Stimulated activated CD4-positive, alpha-beta T cell treated with anti-CD3 and anti-CD28 coated beads, Interleukin-1b, Interleukin-23, amount 100 ng/mL, for 1 hour (primary cell): Measurements from ENCODE around the gene SLC45A2.
"Not testable (repeated sequence)": the region's sequence is repeated elsewhere in the genome, so short reads cannot be mapped to it uniquely, and the experiment has no call there.

ENCODE experiments used
- DNase-seq, 2 donors: peaks; one replicate each; pipeline ENCODE4 v3.0.0-alpha.2; 2020; ENCODE audit warnings: low read depth in 2 of 2

The SLC45A2 gene, protein sequence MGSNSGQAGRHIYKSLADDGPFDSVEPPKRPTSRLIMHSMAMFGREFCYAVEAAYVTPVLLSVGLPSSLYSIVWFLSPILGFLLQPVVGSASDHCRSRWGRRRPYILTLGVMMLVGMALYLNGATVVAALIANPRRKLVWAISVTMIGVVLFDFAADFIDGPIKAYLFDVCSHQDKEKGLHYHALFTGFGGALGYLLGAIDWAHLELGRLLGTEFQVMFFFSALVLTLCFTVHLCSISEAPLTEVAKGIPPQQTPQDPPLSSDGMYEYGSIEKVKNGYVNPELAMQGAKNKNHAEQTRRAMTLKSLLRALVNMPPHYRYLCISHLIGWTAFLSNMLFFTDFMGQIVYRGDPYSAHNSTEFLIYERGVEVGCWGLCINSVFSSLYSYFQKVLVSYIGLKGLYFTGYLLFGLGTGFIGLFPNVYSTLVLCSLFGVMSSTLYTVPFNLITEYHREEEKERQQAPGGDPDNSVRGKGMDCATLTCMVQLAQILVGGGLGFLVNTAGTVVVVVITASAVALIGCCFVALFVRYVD

DNA sequence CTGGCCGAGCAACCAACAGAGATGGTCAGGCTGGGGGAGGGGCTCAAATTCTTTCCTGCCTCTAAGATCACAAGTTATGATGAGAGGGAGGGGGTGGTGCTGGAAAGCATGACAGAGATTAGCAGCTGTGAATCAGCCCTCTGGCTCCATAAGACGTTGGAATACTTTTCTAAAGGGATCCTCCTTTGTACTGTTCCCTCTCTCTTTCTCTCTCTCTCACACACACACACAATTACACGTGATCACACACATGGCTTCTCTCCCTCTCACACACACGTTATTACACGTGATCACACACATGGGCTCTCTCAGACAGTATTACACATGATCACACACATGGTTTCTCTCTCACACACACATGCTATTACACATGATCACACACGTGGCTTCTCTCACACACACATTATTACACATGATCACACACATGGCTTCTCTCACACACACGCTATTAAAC is at the start of gene SLC45A2:
TSS of gene SLC45A2 (minus strand) at position 23 of the 454 bp plus-strand sequence. CDS start 110 bp downstream, outside the sequence.
- DNase-seq, result no peak

DNA sequence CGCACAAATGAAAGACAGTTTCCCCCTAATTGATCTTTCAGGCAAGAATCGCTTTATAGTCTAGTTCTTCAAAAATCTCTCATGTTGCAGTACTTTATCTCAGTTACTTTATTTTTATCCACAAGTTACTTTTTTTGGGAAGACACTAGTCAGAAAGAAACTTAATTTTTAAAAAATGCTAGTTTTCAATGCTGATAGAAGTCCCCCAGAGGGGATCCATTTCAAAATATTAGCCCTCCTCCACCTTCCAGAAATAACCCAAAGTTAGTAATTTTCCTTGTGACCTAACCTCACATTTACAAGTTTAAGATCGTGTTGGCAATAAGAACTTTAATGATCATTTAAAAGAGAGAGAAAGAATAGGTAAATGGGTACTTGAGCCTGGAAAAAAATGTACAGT is 47.5 kb upstream of the SLC45A2 start:
- DNase-seq, result no peak

DNA sequence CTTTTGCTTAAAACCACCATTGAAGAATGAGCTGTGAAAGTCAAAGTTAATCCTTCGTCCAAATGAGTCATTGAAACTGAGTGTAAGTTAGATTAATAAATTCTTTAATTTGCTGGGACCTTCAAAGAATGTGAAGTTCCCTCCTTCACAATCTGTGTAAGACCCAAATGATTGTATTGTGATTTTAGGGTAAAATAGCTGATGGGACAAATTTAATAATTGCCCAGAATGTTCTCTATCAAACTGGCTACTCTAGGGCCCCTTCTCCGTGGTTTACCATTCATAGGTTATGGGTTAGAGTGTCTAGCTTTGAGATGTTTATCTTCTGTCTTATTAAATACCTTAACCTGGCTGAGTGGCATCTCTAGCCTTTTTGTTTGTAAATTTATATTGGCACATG is 46.6 kb upstream of the SLC45A2 start:
- no peak for DNase-seq

DNA sequence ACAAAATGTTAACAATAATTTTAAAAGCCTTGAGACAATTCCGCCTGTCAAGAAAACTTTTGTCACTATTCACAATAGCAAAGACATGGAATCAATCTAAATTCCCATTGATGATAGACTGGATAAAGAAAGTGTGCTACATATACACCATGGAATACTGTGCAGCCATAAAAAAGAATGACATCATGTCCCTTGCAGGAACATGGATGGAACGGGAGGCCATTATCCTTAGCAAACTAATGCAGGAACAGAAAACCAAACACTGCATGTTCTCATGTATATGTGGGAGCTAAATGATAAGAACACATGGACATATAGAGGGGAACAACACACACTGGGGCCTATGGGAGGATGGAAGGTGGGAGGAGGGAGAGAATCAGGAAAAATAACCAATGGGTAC is 46.1 kb upstream of the SLC45A2 start:
- not testable (repeated sequence) for DNase-seq

DNA sequence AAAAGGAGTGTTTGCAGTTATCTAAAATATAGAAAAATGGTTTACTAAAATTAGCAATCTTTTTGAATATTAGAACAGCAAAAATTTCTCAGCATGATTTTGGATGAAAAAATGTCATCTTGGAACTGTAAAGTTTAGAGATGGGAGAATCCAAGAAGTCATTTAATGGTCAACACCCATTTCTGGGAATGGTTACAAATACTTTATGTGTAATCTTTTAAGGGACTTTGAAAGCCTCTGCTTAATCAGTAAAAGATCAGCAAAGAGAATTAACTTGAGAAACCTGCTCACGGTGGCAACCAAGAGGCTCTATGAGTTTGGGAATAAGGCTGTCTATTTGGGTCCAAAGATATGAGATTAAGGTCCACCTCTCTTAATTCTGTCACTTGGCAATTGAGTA is 45.6 kb upstream of the SLC45A2 start:
- no peak for DNase-seq

DNA sequence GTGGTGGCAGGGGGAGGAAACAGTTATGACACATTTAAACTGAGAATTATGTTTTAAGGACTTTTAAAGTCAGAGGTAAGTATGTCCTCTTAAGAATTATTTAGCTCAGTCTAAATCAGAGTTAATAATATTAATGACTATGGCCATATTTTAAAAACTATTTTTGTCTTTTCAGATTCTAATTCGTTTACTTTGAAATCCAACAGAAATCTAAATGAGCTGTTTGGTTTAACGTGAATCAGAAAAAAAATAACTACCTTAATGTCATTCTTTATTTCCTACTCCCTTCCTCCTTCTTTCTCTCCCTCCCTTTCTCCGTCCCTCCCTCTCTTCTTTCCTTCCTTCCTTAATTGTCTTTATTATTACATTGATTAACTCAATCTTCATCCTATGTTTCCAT is 43.9 kb upstream of the SLC45A2 start:
- no peak for DNase-seq

DNA sequence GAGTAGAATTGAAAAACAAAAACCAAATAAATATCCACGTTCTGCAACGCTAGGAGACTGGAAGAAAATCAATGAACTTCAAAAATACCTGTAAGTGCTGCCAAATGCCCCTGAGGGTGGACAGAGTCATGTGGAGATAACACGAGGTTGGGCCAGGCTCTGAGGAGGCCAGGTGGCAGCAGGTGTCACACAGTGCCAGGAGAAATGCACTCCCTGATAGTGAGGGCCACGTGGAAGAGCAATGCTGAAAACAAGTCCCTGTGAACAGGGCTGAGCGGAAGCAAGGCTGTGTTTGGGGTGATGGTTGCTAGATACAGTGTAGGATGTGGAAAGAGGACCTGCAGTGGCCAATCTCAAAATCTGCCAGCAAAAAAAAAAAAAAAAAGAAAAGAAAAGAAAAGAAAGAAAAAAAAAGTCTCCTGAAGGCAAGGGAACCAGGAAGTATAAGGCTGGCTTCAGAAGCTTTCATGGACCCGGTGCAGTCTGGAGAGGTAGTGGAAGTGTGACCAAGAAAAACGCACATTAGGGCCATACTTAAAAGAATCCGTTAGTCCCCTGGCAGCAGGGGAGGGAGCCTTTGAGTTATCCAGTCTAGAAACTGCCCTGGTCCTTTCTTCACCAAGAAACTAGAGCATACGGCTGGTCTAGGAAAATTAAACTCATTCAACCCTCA is 41.7 kb upstream of the SLC45A2 start:
- no peak for DNase-seq

DNA sequence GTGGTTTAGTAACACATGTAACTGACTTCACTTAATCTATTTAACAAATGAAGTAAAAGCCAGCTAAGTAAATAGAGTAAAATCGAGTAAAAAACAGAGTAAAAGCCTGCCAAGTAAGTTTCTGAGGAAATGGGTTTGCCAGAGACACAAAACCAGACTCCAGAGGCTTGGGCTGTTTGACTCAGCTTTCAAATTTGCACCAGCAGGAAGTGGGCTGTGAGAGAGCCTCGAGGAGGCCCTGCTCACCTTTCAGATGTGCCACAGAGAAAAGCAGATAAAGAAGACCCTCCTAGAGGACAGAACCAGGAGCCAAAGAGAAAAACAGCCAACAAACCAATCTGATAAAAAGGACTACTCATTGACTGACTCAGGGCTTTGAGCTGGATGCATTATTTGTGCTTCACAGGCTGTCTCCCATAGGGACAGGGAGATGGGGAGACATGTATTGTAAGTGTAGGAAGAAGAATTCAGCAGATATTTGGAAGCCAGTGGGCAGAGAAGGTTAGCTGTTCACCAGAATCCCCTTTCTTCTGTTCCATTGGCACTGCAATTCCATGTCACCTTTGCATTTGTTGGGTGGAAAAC is 37.7 kb upstream of the SLC45A2 start:
- no peak for DNase-seq

DNA sequence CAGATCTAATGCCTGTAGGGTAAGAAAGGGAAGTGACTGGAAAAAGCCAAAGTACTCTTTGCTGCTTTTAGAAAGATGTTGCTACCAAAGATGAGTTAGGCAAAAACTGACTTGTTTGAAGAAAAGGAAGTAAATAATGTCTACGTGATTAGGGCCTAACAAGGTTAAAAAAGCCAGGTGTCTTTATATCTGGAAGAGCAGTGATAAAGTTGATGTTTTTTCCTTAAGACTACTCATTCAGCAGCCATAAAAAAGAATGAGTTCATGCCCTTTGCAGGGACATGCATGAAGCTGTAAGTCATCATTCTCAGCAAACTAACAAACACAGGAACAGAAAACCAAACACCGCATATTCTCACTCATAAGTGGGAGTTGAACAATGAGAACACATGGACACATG is 36.8 kb upstream of the SLC45A2 start:
- DNase-seq, result no peak

DNA sequence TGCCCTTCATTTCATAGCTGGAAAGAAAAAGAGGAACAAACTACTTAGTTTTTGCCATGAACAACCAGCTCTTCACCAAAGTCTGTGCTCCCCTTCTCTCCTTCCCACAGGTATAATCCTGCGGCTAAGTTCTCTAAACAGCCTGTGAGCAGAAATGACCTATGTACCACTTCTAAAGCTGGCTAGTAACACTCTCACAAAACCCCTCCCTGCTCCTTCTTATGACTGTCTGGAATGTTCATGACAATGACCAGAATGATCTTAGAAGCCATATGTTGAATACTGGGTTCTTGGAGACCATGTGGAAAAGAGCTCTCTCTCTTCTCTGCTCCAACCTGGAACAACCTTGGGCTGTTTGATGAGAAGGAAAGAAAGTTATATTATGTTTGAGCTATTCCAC is 36.2 kb upstream of the SLC45A2 start:
- no peak for DNase-seq

DNA sequence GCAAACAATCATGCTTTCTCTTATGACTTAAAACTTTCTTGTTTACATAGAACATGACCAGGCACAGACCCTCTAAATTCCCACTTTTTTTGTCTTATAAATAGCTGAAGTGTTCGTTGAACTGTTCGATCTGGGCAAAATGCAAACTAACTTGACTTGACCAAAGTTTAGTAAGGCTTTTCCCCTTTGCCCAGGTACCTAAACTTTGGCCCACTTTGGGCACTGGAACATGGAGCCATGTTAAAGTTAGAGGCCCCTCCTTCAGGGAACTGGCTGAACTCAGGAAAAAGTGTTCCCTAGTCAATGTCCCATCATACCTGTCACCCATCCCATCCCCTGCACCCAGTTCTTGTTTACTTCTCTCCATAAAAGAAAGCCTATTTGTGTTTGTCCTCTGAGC is 32.8 kb upstream of the SLC45A2 start:
- DNase-seq, result no peak

DNA sequence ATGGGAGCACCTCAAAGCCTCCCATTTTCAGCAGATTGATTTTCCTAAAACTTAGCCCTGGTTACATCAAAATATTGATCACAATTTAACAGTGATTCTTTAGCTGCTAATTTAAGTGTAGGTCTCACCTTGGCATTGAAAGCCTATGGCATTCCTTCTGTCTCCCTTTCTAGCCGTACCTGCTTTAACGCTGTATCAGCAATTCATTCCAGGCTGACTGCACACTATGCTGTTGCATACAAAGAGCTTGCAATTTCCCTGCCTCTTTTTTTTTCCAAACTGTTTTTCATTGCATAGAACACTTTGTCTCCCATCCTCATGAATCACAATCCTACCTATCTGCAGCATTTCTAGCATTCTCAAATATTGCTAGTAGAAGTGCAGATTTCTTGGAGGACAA is 32.3 kb upstream of the SLC45A2 start:
- no peak for DNase-seq

DNA sequence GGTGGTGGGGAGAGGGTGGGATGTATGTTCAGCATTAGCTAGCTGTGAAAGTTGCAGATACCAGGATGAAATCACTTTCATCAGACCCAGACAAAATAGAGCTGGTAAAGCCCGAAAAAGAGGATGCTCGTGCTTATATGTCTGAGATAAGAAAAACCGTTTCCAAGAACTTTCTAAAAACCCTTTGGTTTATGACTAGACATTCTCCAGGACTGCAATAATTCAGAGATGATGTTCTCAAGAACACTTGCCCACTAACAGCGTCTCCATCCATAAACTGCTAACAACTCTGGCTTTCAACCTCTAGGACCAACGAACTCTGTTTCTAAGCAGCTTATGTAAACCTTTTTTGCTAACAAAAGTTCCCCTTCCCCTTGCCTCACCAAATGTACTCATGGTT is 31.7 kb upstream of the SLC45A2 start:
- DNase-seq, result no peak

DNA sequence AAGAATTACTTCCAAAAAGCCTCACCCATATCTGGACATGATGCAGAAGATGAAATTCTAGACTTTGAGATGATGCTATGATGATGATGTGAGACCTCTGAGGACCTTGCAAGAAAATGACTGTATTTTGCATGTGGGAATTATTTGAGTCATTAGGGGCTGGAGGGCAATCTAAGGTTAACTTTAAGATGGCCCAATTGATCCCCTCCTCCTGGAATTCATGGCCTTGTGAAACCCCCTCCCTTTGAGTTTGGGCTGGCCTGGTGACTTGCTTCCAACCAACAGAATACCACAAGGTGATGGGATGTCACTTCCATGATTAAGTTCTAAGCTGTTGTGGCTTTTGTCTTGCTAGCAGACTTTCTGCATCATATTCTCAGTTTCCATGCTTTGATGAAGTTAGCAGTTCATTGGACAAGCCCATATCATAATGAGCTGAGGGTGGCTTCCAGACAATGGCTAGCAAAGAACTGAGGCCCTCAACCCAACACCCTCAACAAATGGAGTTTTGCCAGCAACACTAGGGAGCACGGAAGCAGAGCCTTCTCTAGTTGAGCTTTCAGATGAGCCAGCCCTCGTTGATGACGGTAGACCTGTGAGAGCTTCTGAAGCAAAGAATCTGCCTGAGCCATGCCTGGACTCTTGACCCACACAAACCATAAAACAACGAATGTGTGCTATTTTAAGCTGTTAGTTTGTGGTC is 30.8 kb upstream of the SLC45A2 start:
- no peak for DNase-seq

DNA sequence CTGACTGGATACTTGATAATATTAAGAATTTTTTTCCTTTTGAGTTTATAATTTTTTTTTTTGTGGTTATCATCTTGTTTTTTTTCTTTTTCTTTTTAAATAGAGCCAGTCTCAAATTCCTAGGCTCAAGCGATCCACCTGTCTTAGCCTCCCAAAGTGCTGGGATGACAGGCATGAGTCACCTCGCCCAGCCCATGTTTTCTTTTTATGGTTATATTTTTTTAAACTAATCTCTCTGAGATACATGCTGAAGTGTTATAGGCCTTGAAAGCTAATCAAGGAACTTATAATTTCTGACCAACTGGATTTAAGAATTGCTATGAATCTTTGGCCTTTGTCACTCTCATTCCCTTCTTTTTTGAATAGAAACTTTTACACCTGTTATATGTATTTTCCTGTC is 30.1 kb upstream of the SLC45A2 start:
- DNase-seq, result no peak

DNA sequence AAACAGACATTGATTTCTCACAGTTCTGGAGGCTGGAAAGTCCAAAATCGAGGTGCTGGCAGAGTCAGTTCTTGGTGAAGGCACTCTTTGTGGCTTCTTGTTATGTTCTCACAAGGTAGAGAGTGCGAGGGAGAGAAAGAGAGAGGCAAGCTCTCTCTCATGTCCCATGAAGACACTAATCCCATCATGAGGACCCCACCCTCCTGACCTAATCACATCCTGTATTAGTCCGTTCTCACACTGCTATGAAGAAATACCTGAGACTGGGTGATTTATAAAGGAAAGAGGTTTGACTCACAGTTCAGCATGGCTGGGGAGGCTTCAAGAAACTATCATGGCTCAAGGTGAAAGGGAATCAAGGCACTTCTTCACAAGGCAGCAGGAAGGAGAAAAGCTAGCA is 29.1 kb upstream of the SLC45A2 start:
- DNase-seq, result no peak

DNA sequence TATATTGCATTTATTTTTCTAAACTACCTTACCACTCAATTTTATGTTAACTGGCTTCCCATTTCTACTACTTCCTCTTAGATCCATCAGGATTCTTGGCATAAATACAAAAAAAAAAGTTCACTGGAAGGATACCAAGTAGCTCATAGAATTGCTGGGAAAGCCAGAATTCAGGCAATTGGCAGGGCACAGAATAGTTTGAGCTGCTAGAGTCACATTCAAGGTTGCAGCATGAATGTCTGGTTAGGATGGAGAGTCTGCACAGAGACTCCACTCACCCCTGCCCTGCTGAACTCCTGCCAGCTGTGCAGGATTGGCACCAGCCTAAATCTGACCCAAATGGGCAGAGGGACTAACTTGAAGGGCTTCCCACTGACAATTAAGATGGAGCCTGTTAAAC is 28.3 kb upstream of the SLC45A2 start:
- DNase-seq, result no peak

DNA sequence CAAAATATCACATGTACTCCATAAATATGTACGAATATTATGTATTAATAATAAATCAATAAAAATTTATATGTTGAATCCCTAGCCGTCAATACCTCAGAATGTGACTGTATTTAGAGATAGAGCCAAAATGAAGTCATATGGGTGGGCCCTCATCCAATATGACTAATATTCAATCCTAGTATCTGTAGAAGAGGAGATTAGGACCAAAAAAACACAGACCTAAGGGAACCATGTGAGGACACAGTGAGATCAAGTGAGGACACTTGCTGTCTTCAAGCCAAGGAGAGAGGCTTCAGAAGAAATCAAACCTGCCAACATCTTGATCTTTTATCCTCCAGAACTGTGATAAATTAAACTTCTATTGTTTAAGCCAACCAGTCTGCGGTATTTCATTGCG is 27.0 kb upstream of the SLC45A2 start:
- no peak for DNase-seq

DNA sequence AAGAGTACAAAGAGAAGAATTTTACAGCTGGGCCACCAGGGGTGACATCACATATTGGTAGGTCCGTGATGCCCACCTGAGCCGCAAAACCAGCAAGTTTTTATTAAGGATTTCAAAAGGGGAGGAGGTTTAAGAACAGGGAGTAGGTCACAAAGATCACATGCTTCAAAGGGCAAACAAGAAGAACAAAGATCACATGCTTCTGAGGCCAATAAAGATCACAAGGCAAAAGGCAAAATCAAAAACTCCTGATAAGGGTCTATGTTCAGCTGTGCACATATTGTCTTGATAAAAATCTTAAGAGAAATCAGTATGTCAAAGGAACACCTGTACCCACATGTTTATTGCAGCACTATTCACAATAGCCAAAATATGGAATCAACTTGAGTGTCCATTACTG is 25.7 kb upstream of the SLC45A2 start:
- not testable (repeated sequence) for DNase-seq

DNA sequence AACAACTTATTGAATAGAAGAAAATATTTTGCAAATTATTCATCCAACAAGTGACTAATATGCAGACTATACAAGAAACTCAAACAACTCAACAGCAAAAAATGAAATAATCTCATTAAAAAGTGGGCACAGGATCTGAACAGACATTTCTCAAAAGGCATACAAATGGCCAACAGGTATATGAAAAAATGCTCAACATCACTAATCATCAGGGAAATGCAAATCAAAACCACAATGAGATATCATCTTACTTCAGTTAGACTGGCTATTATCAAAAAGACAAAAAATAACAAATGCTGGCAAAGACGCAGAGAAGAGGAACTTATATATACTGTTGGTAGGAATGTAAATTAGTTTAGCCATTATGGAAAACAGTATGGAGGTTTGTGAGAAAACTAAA is 25.1 kb upstream of the SLC45A2 start:
- no peak for DNase-seq

DNA sequence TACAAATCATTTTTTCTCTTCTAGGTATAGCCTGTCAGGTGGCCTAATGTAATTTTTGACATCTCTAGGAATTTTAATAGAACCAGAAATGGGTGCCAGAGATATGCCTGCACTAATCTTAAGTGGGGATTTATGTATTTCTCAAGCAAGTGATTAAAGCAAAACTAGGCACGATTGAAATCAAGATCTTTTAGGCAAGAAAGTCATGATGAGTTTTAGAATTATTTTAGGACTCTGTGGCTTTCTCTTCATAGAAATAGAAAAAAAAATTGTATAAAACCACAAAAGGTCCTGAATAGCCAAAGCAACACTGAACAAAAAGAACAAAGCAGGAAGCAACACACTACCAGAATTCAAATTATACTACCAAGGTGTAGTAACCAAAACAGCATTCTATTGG is 24.3 kb upstream of the SLC45A2 start:
- no peak for DNase-seq
